GM19372 (cell line): ENCODE measurements around the gene PGF.
"Not testable (repeated sequence)": the region's sequence is repeated elsewhere in the genome, so short reads cannot be mapped to it uniquely, and the experiment has no call there.

Experiments used
- ATAC-seq: cut with Tn5 transposase; IDR thresholded peaks from one replicate; pipeline ENCODE4 v1.9.1; 2021; ENCODE audit warnings: mild to moderate bottlenecking, low read depth, moderate library complexity; ENCODE audit not compliant: unreplicated experiment

The PGF gene

DNA sequence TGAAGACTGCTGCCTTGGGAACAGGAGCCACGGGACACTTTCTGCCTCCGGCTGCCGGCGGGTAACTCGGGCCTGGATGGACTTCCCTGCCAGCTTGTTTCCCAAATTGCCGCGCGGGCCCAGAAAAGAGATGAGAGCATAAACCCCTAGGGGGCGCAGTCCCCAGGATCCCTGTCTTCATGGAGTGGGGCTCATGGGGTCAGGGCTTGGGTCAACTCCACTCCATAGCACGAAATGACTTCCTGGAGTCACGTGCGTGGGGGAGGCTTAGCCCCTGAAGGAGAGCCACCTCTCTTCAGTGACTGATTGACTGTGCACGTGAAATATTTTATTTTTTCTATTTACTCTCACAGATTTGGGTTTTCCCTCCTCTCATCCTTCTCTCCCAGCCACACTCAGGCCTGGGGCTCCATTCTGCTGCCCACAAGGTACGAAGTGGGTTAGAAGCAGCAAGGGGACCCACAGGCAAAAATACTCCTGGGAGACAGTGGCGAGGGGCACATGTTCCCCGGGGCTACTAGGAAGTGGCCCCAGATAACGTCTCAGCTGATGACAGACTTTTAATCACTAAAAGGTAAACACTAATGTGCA, 10.0 kb downstream of the PGF start:
- ATAC-seq = no peak

DNA sequence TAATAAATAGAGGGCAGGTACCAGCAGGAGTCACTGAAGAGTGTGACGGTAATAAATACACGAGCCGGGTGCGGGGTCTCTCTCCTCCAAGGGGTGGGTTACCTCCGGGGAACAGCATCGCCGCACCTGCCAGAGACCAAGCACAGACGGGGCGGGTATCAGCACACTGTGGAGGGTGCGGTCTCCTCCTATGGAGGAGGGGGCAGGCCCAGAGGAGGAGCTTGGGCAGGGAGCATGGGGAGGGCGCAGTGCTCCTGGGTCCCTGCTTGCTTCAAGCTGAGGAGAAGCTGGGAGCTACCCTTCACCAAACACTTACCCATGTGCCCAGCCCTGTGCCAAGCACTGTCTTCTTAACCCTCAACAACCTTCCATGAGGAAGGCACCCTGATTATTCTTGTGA, 12.8 kb downstream of the PGF start:
- ATAC-seq = no peak

GRCh38 chr14:74942181-74942580, 13.2 kb downstream of the PGF start:
- ATAC-seq = no peak

GRCh38 chr14:74941676-74942097, 13.7 kb downstream of the PGF start:
- ATAC-seq = no peak

- ATAC-seq = no peak
These were observed 14.3 kb downstream of the PGF start for GRCh38 chr14:74940956-74941565.

DNA sequence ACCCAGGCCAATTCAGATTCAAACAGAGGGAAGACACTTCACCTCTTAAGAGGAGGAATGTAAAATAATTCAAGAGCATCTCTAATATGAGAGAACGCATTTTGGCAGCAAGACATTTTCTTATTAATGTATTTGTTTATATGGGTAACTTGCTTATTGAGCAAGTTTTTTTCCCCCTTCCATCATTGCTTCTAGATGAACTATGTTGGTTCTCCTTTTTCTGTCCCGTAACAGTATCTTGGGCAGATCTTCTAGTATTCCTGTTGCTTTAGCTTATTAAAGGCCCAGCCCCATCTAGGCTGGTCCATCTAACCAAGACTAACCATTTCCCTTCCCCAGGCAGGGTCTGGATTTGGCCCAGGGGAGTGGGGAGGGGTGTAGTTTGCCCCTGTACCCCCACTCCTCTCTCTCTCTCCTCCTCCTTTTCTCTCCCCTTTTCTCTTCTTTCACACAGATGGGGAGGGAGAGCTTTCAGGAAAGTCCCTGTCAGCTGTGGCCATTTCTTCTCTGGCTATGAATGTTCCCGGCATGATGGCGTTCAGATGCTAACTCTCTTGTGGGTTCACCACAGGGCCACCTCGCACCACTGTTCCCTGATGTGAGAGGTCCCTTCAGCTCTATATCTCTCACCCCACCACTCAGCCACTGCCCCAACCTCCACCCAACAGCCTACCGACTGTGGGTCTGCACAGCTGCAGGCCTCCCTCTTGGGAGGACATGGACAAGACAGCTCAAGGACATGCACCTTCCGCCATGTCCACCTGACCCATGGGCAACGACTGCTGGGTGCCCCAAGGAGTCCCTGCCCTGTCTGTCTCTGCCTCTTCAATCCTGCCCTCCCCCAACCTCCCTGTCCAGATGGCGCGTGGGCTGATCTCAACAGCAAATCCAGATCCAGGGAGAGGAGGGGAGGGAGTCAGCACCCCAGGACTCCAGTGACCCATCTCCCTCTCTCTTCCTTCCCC, 16.6 kb downstream of the PGF start:
- no peak for ATAC-seq

DNA sequence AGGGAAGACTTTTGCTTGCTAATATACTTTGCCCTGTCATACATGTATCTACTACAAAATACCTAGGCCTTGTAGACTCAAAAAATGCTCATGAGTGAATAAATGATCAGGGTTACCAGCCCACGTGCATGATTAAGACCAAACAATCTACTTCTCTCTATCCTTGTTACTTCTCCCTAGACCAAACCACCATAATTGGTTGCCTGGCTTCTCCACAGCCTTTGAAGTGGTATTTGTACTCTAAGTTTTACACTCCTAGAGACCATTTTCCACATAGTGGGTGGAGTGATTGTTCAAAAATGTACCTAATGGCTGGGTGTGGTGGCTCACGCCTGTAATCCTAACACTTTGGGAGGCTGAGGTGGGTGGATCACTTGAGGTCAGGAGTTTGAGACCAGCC, 18.2 kb downstream of the PGF start:
- ATAC-seq = no peak

DNA sequence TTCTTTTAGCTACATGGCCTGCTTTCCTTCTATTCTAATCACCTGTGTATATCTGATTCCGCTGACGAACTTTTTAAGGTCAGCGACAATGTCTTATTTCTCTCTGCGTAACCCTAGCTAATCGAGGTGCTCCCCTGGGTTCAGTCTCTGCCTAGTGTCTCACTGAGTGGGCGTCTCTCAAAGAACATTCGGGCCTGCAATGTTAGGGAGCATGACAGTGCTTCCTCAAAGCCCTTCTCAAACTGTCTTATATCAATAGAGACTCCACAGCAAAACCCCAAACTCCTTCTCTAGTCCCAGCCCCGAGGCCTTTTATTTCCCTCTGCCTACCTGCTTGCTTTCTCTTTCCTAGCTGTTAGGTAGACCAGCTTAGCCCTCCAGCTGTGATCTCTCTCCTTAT, 18.7 kb downstream of the PGF start:
- ATAC-seq = no peak

DNA sequence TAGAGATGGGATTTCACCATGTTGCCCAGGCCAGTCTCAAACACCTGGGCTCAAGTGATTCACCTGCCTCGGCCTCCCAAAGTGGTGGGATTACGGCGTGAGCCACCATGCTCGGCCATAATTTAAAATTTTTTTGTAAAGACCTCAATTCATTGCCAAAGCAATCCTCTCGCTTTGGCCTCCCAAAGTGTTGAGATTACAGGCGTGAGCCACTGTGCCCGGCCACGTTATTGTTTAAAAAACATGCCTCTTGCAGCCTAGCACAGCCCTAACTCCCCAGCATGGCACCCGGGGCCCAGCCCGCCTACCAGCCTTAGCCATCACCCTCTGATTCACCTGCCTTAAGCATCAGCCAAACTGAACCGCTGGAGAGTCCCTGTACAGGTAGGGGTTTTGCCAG, 19.2 kb downstream of the PGF start:
- no peak for ATAC-seq

DNA sequence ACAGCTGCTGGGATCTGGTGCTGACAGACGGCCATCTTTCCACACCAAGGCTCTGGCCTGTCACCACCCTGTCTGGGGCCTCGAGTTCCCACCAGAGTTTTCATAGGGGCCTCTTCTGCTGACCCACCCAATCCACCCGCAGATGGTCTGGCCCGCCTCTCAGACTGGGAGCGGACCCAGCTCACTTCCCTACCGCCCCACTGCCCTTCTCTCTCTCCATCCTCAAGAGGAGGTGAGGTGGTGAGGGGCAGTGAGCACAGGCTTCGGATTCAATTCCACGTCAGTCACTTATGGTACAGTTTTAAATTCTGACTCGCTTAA, 20.1 kb downstream of the PGF start:
- ATAC-seq = no peak

- ATAC-seq = no peak
These were observed 20.7 kb downstream of the PGF start for GRCh38 chr14:74934476-74935359.

DNA sequence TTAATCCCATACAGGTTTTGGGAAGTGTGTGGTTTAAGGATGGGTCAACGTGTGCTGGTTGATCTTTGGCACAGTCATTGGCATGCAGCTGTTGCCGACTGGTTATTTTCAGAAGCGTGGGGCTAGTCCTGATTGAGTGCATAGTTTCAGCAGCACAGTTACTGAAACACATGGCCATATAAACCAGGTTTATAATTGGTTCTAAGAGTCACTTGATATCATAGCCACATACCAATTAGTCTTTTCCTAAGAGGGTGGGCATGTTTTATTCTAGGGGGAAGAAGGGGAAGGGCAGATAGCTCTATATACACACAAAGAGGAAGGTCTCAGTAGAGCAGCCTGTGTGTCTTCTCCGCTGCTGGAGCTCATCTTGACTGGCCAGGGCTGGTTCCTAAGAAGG, 21.4 kb downstream of the PGF start:
- ATAC-seq = no peak

GRCh38 chr14:74932936-74933335, 22.5 kb downstream of the PGF start:
- not testable (repeated sequence) for ATAC-seq

DNA sequence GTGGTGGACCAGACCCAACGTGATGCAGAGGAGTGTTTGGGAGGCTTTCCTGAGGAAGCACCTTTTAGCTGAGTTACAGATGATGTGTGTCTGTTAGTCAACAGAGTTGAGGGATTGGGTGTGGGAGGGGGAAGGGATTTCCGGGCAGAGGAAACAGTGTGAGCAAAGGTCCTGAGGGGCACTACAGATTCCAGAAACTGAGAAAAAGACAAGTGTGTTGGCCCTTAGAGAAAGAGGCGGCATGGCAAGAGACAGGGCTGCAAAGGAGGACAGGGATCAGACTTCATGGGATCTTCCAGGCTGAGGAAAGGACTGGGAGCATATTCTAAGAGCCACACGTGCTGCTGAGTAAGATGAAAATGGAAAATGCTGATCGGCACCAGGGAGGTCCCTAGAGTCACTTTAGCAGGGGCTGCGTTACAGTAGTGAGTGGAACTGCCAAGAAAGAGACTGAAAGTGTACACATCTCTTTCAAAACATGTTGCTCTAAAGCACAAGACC, 22.9 kb downstream of the PGF start:
- no peak for ATAC-seq

GRCh38 chr14:74931744-74932143, 23.7 kb downstream of the PGF start:
- not testable (repeated sequence) for ATAC-seq

DNA sequence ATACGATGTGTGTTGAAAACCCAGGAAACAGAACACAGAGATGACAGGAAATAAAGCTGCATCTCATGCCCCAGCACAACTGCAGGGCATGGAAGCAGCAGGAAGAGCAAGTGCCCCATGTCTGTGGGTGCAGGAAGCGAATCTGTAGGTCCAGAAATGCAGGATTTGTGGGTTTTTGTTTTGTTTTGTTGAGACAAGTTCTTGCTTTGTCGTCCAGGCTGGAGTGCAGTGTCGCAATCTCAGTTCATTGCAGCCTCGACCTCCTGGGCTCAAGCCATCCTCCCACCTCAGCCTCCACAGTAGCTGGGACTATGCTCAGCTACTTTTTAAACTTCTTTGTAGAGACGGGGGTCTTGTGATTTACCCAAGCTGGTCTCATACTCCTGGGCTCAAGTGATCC, 26.2 kb downstream of the PGF start:
- ATAC-seq = no peak

- ATAC-seq = no peak
These were observed 28.2 kb downstream of the PGF start for GRCh38 chr14:74927225-74927624.

DNA sequence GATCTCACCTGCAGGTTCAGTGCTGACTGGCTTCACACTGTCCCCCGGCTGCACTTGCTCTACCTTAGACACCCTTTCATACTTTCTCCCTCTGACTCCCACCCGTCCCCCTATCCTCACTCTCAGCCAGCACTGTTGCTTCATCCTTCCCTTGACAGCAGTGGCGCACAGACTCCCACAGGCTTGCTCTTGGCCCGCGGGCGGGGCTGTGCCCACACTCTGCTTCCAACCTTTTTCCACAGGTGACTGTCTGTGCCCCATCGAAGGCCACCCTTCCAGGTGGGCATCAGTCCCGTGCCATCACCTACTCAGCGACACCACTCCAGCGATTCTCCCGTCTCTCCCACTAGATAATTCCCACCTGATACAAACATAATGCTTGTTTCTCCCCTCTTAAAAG, 31.3 kb downstream of the PGF start:
- ATAC-seq = no peak

DNA sequence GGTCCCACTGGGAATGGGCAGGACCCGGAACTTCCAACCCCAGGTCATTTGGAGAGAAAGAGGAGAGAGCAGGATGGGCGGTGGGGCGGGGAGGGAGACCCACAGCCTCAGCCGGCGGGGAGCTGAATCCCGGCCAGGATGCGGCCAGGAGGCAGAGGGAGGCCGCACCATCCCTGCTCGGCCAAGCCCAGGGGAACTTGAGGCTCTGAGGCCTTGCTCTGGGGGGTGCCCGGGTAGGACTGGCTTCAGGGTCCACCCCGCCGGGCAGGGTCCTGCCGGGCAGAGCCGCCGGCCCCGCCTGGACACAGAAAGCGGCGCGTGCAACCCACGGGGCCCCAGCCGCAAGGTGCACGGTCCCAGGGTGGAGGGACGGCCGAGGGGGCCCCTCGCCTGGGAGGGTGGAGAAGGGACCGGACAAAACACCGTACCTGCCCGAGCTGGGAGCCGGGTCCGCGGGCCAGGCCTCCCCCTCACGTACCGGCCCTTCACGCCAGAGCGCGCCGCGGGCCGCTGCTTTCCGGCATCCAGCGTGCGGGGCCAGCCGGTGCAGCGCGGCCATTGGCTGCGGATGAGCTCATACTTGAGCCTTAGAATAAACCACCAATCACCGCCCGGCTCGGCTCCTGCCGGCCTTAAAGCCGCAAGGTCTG, 32.5 kb downstream of the PGF start, which contains the start of gene RPS6KL1:
RPS6KL1 (minus strand) TSS at position 509 of the 650 bp plus-strand sequence. CDS start 1,719 bp downstream, outside the sequence.
- ATAC-seq = peak; percentile 95
